Panc1 (cell line): ENCODE measurements around the gene STK39. TPM values are rescaled to one million over a fixed set of nuclear protein-coding genes. Genes with fewer than 3 reads are reported as not detected.
A peak's percentile ranks its signal among the peaks of the same experiment; 100 is the strongest.

Source experiments
- ATAC-seq: fragments of 200-7000 bp; cut with Tn5 transposase; 2 replicates; pipeline ENCODE4 v1.9.1; 2020; ENCODE audit warnings: mild to moderate bottlenecking, moderate library complexity
- BruUV-seq: library from RNA; stranded (reverse); fragments of 400-500 nt; replicated peaks from 2 replicates; lab custom pipeline; 2021; lab: Mats Ljungman, UMichigan
- CTCF ChIA-PET: fragments of 300-600 bp; sonication (Branson Sonifier 250); formaldehyde crosslinking; loops from one replicate; lab custom pipeline; 2022; ENCODE audit warnings: antibody characterized with exemption; lab: Charles Lee
- POLR2A ChIA-PET: fragments of 300-600 bp; sonication (Branson Sonifier 250); formaldehyde crosslinking; loops from one replicate; lab custom pipeline; 2022; ENCODE audit warnings: antibody characterized with exemption; lab: Charles Lee
- DNase-seq: peaks from one replicate; pipeline ENCODE4 v3.0.0-alpha.2; 2010; ENCODE audit warnings: low read depth, low spot score
- H3K27ac ChIP-seq: 2 replicates; pipeline ENCODE4 v1.5.1; 2011; ENCODE audit warnings: mild to moderate bottlenecking, low read length, inconsistent platforms
- H3K27me3 ChIP-seq: fragments of 200-500 bp; sonication (Bioruptor generic); 2 replicates; pipeline ENCODE4 v1.6.0; 2014; ENCODE audit warnings: low read length, inconsistent platforms; ENCODE audit not compliant: control insufficient read depth, insufficient read depth
- H3K36me3 ChIP-seq: fragments of 200-500 bp; sonication (Bioruptor generic); 2 replicates; pipeline ENCODE4 v1.5.1; 2014; ENCODE audit warnings: inconsistent platforms, mild to moderate bottlenecking, low read length, moderate library complexity; ENCODE audit not compliant: control insufficient read depth, insufficient read depth
- H3K4me1 ChIP-seq: 2 replicates; pipeline ENCODE4 v1.5.1; 2011; ENCODE audit warnings: inconsistent platforms, mild to moderate bottlenecking, low read length, moderate library complexity; ENCODE audit not compliant: control insufficient read depth, insufficient read depth
- H3K4me3 ChIP-seq, 2 experiments: 2 replicates each; pipeline ENCODE4 v1.5.1; 2011 to 2012; ENCODE audit warnings: low read depth in 2 of 2, low read length in 2 of 2, mild to moderate bottlenecking in 2 of 2, inconsistent platforms in 1 of 2, moderate library complexity in 1 of 2
- H3K9me3 ChIP-seq: fragments of 200-500 bp; sonication (Bioruptor generic); 2 replicates; pipeline ENCODE4 v1.5.1; 2014; ENCODE audit warnings: low read depth, mild to moderate bottlenecking, inconsistent platforms, low read length, moderate library complexity; ENCODE audit not compliant: control insufficient read depth, insufficient read depth
- CTCF ChIP-seq: fragments of 450-650 bp; IDR thresholded peaks from 2 replicates; pipeline ENCODE4 v1.5.1; 2017; ENCODE audit warnings: mild to moderate bottlenecking
- POLR2AphosphoS5 ChIP-seq: IDR thresholded peaks from 2 replicates; pipeline ENCODE4 v1.6.1; 2012; ENCODE audit warnings: mild to moderate bottlenecking, low read depth, low read length, moderate library complexity
- SIN3A ChIP-seq: IDR thresholded peaks from 2 replicates; pipeline ENCODE4 v1.6.1; 2012; ENCODE audit warnings: low read depth, mild to moderate bottlenecking, low read length, moderate library complexity, borderline replicate concordance; ENCODE audit not compliant: insufficient read depth
- TCF7L2 ChIP-seq: IDR thresholded peaks from 2 replicates; pipeline ENCODE4 v1.6.1; 2011; ENCODE audit warnings: mild to moderate bottlenecking, low read depth, low read length, inconsistent platforms
- in situ Hi-C: cut with HindIII; loops from 2 replicates; pipeline ENCODE4 v1.10.0; 2016; ENCODE audit warnings: low sequenced_read_pairs, low pct_unique_long_range_greater_than_20kb
- intact Hi-C: fragments of 100-400 bp; cut with micrococcal nuclease; formaldehyde crosslinking; loops from one replicate; pipeline ENCODE4 v1.10.0; 2022; ENCODE audit not compliant: unreplicated experiment
- total RNA-seq: library from RNA; stranded (reverse); gene quantifications from one replicate; pipeline ENCODE4 v1.2.1, GENCODE V29; 2021; ENCODE audit not compliant: unreplicated experiment
- TF ChIP-seq, protein P1 (sequence below), 2 experiments: IDR thresholded peaks; 2 replicates each; pipeline ENCODE4 v1.6.1; 2011 to 2012; ENCODE audit warnings: low read depth in 2 of 2, control low read depth in 1 of 2, low read length in 1 of 2, mild to moderate bottlenecking in 1 of 2, moderate library complexity in 1 of 2; ENCODE audit not compliant: insufficient read depth in 1 of 2

STK39 gene
- total RNA-seq, 1 experiment from 2014 or later, result 14.0 TPM

GRCh38 chr2:168166902-168167510 is 80.4 kb downstream of the STK39 start:
- intact Hi-C loops, result no loop called here
- Histone ChIP-seq H3K4me3 (no peak overlapping the region), H3K4me1 (no peaks in the 10 kb centered on the region), H3K27ac (no peak overlapping the region), H3K36me3 (no peaks in the 10 kb centered on the region), H3K27me3 (no peaks in the 10 kb centered on the region), H3K9me3 (no peaks in the 10 kb centered on the region)
- TF ChIP-seq, protein P1, sequence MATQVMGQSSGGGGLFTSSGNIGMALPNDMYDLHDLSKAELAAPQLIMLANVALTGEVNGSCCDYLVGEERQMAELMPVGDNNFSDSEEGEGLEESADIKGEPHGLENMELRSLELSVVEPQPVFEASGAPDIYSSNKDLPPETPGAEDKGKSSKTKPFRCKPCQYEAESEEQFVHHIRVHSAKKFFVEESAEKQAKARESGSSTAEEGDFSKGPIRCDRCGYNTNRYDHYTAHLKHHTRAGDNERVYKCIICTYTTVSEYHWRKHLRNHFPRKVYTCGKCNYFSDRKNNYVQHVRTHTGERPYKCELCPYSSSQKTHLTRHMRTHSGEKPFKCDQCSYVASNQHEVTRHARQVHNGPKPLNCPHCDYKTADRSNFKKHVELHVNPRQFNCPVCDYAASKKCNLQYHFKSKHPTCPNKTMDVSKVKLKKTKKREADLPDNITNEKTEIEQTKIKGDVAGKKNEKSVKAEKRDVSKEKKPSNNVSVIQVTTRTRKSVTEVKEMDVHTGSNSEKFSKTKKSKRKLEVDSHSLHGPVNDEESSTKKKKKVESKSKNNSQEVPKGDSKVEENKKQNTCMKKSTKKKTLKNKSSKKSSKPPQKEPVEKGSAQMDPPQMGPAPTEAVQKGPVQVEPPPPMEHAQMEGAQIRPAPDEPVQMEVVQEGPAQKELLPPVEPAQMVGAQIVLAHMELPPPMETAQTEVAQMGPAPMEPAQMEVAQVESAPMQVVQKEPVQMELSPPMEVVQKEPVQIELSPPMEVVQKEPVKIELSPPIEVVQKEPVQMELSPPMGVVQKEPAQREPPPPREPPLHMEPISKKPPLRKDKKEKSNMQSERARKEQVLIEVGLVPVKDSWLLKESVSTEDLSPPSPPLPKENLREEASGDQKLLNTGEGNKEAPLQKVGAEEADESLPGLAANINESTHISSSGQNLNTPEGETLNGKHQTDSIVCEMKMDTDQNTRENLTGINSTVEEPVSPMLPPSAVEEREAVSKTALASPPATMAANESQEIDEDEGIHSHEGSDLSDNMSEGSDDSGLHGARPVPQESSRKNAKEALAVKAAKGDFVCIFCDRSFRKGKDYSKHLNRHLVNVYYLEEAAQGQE (IDR thresholded peaks at IDR 0.05; ENCODE audit: insufficient read depth in 1 of 2, low read depth in 2 of 2, low read length in 1 of 2), result no peak
- TF ChIP-seq POLR2AphosphoS5, result no peak
- TF ChIP-seq TCF7L2, result no peak
- no peak for TF ChIP-seq SIN3A
- no peak for TF ChIP-seq CTCF
- DNase-seq (peak; percentile 10), ATAC-seq (no peak)
- CTCF ChIA-PET, result no interaction called here
- no TSS peak for BruUV-seq
- POLR2A ChIA-PET, result no interaction called here
- in situ Hi-C loops, result no loop called here

DNA sequence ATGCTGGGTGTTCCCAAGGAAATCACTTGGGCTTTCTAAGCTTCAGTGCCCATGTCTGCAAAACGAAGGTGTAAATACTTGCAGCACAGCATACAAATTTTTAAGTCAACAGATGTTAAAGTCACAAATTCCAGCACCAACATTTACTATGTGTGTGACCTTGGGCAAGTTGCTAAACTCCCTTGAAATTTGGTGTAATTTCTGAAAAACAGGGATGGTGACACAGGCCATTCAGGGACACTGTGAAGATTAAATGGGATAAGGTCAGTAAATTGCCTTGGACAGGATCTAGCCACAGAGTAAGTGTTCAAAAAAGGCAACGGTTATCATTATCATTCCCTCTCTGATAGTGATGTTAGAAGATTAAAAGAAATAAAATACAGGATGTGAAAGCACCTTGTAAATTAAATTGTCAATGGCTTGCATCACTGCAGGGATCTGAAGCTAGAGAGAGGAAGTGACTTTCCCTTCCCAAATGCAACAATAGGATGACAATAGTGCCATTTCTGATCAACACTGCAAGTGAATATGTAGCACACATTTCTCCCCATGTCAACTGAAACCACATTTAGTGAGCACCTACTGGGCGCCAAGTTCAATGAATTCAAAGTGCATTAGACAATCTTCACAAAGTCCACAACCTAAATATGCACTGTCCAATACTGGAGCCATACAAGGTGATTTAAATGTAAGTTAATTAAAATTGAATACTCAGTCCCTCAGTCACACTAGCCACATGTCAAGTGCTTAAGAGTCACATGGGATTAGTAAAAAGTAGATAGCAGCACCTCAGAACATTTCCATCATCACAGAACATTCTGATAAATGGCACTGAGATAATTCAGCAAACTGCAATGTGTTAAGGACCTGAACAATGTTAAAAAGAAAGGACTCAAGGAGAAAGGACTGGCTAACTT is 81.2 kb downstream of the STK39 start:
- ChIA-PET POLR2A (no interaction called here), CTCF (no interaction called here)
- Histone ChIP-seq H3K9me3 (no peaks in the 10 kb centered on the region), H3K4me3 (no peak overlapping the region), H3K4me1 (no peaks in the 10 kb centered on the region), H3K36me3 (no peaks in the 10 kb centered on the region), H3K27me3 (no peaks in the 10 kb centered on the region), H3K27ac (no peak overlapping the region)
- BruUV-seq, result no TSS peak
- TF ChIP-seq POLR2AphosphoS5 (no peak), CTCF (no peak), TCF7L2 (no peak), SIN3A (no peak)
- TF ChIP-seq, protein P1 (IDR thresholded peaks at IDR 0.05; ENCODE audit: insufficient read depth in 1 of 2, low read depth in 2 of 2, low read length in 1 of 2), result no peak
- in situ Hi-C loops (no loop called here), intact Hi-C loops (no loop called here)
- DNase-seq (no peak), ATAC-seq (no peak)
